K562 (cell line): ENCODE results near the gene LRRC74B. TPM values are rescaled to one million over a fixed set of nuclear protein-coding genes. Genes with fewer than 3 reads are reported as not detected.

Experiments
- ELF4 ChIP-seq: fragments of 450-650 bp; formaldehyde crosslinking; IDR thresholded peaks from 2 replicates; pipeline ENCODE4 v1.4.0; 2022; ENCODE audit warnings: missing genetic modification characterization
- EP300 ChIP-seq: IDR thresholded peaks from 2 replicates; pipeline ENCODE4 v1.6.1; 2012; ENCODE audit warnings: low read length, improper control_type of control experiment
- MCM7 ChIP-seq, 2 experiments: fragments of 450-650 bp; IDR thresholded peaks; 2 replicates each; pipeline ENCODE4 v1.6.1; 2016 to 2018
- MECOM ChIP-seq: fragments of 250-450 bp; sonication (Bioruptor Pico); IDR thresholded peaks from 2 replicates; pipeline ENCODE4 v1.8.0; 2022; ENCODE audit warnings: inconsistent platforms
- NFRKB ChIP-seq: fragments of 450-650 bp; IDR thresholded peaks from 2 replicates; pipeline ENCODE4 v1.6.1; 2016; ENCODE audit warnings: low read depth
- NR1H2 ChIP-seq: sonication (generic); formaldehyde crosslinking; IDR thresholded peaks from 2 replicates; pipeline ENCODE4 v1.4.0; 2020; ENCODE audit warnings: mild to moderate bottlenecking, missing genetic modification reagents
- PHB ChIP-seq: fragments of 250-450 bp; sonication (Bioruptor Pico); IDR thresholded peaks from 2 replicates; pipeline ENCODE4 v1.5.0; 2021
- POLR2H ChIP-seq: IDR thresholded peaks from 2 replicates; pipeline ENCODE4 v1.6.1; 2016; ENCODE audit warnings: missing genetic modification characterization, low read depth, mild to moderate bottlenecking, control low read depth, missing compliant biosample characterization, moderate library complexity
- SLC30A9 ChIP-seq: fragments of 250-450 bp; sonication (Bioruptor Pico); IDR thresholded peaks from 2 replicates; pipeline ENCODE4 v1.8.0; 2022; ENCODE audit warnings: mild to moderate bottlenecking, moderate library complexity
- SMARCC2 ChIP-seq: fragments of 450-650 bp; IDR thresholded peaks from 2 replicates; pipeline ENCODE4 v1.6.1; 2017; ENCODE audit warnings: antibody characterized with exemption, moderate library complexity, mild to moderate bottlenecking, low read depth
- STAG1 ChIP-seq: sonication (generic); formaldehyde crosslinking; IDR thresholded peaks from 2 replicates; pipeline ENCODE4 v1.5.0; 2020; ENCODE audit warnings: missing genetic modification reagents, borderline replicate concordance
- XRCC5 ChIP-seq: fragments of 200-400 bp; formaldehyde crosslinking; IDR thresholded peaks from 2 replicates; pipeline ENCODE4 v1.6.1; 2017; ENCODE audit warnings: low read depth, mild to moderate bottlenecking, low read length
- ZNF274 ChIP-seq: IDR thresholded peaks from 2 replicates; pipeline ENCODE4 v1.6.1; 2011; ENCODE audit warnings: low read depth, mild to moderate bottlenecking, low read length, moderate library complexity, borderline replicate concordance
- ZNF3 ChIP-seq: fragments of 250-450 bp; sonication (Bioruptor Pico); IDR thresholded peaks from 2 replicates; pipeline ENCODE4 v1.5.0; 2021; ENCODE audit warnings: mild to moderate bottlenecking, moderate library complexity
- ZNF384 ChIP-seq: IDR thresholded peaks from 2 replicates; pipeline ENCODE4 v1.6.1; 2012; ENCODE audit warnings: low read depth, low read length, improper control_type of control experiment
- polyA plus RNA-seq, 8 experiments: library from polyadenylated mRNA; depleted of rRNA in 4 of 8; stranded (reverse) in 5 of 8; unstranded in 3 of 8; fragments of >200 nt; fragmentation: Nextera tagmentation in 2 of 8; fragmentation: Illumina TruSeq in 1 of 8; extraction: Ambion mirVana in 2 of 8; extraction: Trizol in 1 of 8; gene quantifications; 2 replicates each; pipeline versions ENCODE4 v1.2.1 to v1.2.3, GENCODE V29; 2011 to 2014; ENCODE audit warnings: inconsistent platforms in 1 of 8, missing spikeins in 1 of 8
- total RNA-seq, 7 experiments: library from RNA; depleted of rRNA in 6 of 7; stranded (reverse); fragments of >200 nt in 6 of 7; fragmentation: Illumina TruSeq in 2 of 7; extraction: Trizol in 2 of 7; gene quantifications; 2 replicates each; pipeline versions ENCODE4 v1.2.1 to v1.2.3, GENCODE V29; 2011 to 2021; ENCODE audit warnings: low replicate concordance in 1 of 7
- TF ChIP-seq, protein P1 (sequence below): sonication (generic); formaldehyde crosslinking; IDR thresholded peaks from 2 replicates; pipeline ENCODE4 v1.8.1; 2023; ENCODE audit warnings: mild to moderate bottlenecking, missing genetic modification reagents
- TF ChIP-seq, protein P2 (sequence below): fragments of 450-650 bp; IDR thresholded peaks from 2 replicates; pipeline ENCODE4 v1.6.1; 2016; ENCODE audit warnings: mild to moderate bottlenecking
- TF ChIP-seq, protein P3 (sequence below): fragments of 450-650 bp; formaldehyde crosslinking; IDR thresholded peaks from 2 replicates; pipeline ENCODE4 v1.4.0; 2022; ENCODE audit warnings: missing genetic modification characterization
- TF ChIP-seq, protein P4 (sequence below): fragments of 450-650 bp; IDR thresholded peaks from 2 replicates; pipeline ENCODE4 v1.6.1; 2018; ENCODE audit not compliant: partially characterized antibody

Gene LRRC74B
- total and polyA plus RNA-seq, 9 of the 15 experiments (the other 6 are each of a cell fraction or from before 2014, with no cell fraction given): not detected

DNA sequence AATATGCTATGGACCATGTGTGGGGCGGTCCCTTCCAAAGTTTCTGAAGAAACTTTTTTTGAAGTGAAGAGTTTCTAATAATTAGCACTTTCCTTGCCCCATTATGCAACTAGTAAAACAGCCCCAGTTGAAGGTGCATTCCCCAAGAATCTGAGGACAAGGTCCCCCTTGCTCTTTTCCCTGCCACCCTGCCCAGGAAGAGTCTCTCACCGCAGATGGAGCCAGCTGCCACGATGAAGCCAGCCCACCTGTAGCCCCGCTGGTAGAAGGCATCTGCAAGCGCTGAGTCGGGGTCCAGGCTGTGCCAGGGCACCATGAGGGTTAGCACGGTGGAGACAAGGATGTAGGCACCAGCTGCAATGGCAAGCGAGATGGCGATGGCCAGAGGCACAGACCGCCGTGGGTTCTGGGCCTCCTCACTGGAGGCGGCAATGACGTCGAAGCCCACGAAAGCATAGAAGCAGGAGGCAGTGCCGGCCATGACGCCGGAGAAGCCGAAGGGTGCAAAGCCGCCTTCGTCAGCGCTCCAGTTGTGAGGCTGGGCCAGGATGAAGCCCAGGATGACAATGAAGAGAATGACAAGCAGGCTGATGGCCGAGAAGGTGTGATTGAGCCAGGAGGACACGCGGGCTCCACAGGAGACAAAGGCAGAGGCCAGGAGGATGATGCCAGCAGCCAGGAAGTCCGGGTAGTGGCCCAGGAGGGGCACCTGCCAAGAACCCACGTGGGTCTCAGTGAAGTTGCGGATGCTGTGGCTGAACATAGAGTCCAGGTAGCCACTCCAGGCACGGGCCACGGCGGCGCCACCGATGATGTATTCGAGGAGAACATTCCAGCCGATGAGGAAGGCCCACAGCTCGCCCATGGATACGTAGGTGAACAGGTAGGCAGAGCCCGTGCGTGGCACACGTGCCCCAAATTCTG lies 14.9 kb upstream of the LRRC74B start (continued):
- TF ChIP-seq, protein P1, sequence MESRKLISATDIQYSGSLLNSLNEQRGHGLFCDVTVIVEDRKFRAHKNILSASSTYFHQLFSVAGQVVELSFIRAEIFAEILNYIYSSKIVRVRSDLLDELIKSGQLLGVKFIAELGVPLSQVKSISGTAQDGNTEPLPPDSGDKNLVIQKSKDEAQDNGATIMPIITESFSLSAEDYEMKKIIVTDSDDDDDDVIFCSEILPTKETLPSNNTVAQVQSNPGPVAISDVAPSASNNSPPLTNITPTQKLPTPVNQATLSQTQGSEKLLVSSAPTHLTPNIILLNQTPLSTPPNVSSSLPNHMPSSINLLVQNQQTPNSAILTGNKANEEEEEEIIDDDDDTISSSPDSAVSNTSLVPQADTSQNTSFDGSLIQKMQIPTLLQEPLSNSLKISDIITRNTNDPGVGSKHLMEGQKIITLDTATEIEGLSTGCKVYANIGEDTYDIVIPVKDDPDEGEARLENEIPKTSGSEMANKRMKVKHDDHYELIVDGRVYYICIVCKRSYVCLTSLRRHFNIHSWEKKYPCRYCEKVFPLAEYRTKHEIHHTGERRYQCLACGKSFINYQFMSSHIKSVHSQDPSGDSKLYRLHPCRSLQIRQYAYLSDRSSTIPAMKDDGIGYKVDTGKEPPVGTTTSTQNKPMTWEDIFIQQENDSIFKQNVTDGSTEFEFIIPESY (CRISPR knock-in tag): no peak
- TF ChIP-seq, protein P2, sequence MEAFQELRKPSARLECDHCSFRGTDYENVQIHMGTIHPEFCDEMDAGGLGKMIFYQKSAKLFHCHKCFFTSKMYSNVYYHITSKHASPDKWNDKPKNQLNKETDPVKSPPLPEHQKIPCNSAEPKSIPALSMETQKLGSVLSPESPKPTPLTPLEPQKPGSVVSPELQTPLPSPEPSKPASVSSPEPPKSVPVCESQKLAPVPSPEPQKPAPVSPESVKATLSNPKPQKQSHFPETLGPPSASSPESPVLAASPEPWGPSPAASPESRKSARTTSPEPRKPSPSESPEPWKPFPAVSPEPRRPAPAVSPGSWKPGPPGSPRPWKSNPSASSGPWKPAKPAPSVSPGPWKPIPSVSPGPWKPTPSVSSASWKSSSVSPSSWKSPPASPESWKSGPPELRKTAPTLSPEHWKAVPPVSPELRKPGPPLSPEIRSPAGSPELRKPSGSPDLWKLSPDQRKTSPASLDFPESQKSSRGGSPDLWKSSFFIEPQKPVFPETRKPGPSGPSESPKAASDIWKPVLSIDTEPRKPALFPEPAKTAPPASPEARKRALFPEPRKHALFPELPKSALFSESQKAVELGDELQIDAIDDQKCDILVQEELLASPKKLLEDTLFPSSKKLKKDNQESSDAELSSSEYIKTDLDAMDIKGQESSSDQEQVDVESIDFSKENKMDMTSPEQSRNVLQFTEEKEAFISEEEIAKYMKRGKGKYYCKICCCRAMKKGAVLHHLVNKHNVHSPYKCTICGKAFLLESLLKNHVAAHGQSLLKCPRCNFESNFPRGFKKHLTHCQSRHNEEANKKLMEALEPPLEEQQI: no peak
- TF ChIP-seq, protein P3, sequence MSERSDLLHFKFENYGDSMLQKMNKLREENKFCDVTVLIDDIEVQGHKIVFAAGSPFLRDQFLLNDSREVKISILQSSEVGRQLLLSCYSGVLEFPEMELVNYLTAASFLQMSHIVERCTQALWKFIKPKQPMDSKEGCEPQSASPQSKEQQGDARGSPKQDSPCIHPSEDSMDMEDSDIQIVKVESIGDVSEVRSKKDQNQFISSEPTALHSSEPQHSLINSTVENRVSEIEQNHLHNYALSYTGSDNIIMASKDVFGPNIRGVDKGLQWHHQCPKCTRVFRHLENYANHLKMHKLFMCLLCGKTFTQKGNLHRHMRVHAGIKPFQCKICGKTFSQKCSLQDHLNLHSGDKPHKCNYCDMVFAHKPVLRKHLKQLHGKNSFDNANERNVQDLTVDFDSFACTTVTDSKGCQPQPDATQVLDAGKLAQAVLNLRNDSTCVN: peak; percentile 45; the same call in 1 of the 2 replicates
- TF ChIP-seq XRCC5 (no peak), SLC30A9 (no peak), ELF4 (CRISPR knock-in tag) (0 out of 2 replicates have a peak, but pooled peaks have one; percentile 29), STAG1 (CRISPR knock-in tag) (peak; percentile 50; the same call in 1 of the 2 replicates), PHB (CRISPR knock-in tag) (no peak), EP300 (no peak), ZNF384 (no peak), ZNF3 (CRISPR knock-in tag) (no peak), MCM7 (IDR thresholded peaks at IDR 0.05) (peak in 1 of 2 experiments; percentile 58; a peak in 1 of 4 replicates), SMARCC2 (no peak), NFRKB (no peak), ZNF274 (no peak), MECOM (CRISPR knock-in tag) (no peak), POLR2H (tag) (no peak), NR1H2 (CRISPR knock-in tag) (no peak)
- TF ChIP-seq, protein P4, sequence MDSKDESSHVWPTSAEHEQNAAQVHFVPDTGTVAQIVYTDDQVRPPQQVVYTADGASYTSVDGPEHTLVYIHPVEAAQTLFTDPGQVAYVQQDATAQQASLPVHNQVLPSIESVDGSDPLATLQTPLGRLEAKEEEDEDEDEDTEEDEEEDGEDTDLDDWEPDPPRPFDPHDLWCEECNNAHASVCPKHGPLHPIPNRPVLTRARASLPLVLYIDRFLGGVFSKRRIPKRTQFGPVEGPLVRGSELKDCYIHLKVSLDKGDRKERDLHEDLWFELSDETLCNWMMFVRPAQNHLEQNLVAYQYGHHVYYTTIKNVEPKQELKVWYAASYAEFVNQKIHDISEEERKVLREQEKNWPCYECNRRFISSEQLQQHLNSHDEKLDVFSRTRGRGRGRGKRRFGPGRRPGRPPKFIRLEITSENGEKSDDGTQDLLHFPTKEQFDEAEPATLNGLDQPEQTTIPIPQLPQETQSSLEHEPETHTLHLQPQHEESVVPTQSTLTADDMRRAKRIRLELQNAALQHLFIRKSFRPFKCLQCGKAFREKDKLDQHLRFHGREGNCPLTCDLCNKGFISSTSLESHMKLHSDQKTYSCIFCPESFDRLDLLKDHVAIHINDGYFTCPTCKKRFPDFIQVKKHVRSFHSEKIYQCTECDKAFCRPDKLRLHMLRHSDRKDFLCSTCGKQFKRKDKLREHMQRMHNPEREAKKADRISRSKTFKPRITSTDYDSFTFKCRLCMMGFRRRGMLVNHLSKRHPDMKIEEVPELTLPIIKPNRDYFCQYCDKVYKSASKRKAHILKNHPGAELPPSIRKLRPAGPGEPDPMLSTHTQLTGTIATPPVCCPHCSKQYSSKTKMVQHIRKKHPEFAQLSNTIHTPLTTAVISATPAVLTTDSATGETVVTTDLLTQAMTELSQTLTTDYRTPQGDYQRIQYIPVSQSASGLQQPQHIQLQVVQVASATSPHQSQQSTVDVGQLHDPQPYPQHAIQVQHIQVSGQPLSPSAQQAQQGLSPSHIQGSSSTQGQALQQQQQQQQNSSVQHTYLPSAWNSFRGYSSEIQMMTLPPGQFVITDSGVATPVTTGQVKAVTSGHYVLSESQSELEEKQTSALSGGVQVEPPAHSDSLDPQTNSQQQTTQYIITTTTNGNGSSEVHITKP: no peak
